HG03060 (cell line): Measurements from ENCODE around the gene ERBB2.
"Not testable (repeated sequence)": the region's sequence is repeated elsewhere in the genome, so short reads cannot be mapped to it uniquely, and the experiment has no call there.

ENCODE experiments used
- ATAC-seq: cut with Tn5 transposase; IDR thresholded peaks from one replicate; pipeline ENCODE4 v1.9.1; 2021; ENCODE audit warnings: low read depth, moderate number of reproducible peaks; ENCODE audit not compliant: unreplicated experiment

The ERBB2 gene

DNA sequence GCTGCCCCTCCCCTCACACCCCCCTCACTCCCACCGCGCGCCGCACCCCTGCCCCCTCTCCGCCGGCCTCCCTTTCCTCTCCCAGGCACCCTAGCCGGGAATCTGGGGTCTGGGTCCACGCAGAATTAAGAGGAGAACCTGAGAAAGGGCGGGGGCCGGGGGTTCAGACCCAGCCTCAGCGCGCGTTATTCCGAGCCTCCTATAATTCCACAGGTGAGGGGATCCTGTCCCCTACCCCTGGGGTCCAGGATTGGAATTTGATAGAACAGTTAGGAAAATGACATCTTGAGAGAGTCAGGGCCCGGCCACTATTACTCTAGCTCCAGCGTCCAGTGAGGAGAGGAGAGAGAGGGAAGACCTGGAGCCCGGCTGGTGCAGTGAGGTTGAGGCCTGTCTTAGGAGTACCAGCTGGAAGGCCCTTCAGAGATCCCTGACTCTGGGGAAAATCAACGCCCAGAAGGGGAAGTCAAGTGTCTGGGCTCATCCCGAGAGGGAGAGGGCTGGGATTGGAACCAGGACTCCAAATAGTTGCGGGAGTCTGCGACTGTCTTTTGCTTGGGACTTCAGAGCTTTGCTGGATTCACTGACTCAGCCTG lies 55.2 kb downstream of the ERBB2 start:
- ATAC-seq = no peak

DNA sequence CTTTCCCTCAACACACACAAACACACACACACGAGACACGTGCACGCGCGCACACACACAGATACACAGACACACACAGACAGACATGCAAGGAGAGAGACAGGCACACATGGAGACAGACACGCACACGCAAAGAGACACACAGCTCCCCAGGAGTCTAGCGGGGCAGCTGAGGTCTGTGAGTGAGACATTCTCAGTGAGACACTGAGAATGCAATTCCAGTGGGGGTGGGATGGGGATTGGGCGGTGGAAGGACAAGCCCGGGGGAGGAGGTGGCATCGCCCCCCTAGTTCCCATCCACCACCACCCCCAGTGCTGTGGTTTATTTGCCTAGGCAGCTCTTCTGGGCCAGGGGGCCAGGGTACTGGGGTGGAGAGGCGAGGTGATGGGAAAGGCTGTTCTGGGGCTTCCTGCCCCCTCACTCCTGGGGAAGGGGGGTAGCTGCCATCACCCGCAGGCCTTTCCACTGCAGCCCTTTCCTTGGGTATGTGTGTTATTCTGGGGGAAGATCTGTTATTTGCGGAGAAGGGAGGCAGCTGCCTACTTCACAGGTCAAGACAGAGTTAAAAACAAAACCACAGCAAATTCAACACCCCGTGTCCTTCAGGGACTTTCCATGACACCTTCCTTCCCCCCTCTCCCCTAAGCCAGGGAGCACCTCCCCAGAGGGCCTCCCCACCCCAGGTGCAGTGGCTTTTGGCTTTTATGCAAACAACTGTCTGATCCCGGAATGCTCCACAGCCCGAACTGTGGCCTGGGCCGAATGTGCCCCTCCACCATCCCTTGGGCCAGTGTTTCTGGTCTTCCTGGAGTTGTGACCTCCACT lies 55.9 kb downstream of the ERBB2 start:
- ATAC-seq = no peak

DNA sequence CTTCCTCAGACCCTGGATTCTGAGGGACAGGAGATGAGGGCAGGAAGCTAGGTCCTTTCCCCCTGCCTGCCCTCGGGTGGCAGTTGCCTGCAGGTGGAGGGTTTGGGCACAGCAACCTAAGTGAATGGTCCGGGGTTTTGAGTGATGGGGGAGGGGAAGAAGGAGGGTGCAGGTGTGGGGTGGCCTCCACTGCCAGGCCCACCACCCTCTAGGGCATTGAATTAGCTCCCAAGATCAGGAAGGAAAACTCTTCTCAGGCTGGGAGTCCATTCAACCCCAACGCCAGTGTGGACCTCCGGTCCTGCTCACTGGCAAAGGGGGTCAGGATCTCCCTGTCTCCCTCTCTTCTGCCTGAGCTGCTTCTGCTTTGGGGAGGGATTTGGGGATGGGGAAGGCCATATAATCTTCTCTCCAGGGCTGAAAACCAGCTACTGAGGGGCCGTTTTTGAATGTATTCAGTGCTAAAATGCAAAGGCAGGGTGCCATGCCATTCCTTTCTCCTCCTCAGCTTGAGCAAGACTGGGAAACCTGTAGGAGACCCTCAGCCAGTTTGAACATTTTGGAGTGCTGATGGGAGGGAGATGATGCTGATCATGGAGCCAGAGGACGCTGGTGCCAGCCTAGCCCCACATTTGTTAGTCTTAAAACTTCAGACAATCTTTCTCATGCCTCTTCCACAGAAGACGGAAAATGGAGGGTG lies 56.7 kb downstream of the ERBB2 start:
- ATAC-seq = no peak

DNA sequence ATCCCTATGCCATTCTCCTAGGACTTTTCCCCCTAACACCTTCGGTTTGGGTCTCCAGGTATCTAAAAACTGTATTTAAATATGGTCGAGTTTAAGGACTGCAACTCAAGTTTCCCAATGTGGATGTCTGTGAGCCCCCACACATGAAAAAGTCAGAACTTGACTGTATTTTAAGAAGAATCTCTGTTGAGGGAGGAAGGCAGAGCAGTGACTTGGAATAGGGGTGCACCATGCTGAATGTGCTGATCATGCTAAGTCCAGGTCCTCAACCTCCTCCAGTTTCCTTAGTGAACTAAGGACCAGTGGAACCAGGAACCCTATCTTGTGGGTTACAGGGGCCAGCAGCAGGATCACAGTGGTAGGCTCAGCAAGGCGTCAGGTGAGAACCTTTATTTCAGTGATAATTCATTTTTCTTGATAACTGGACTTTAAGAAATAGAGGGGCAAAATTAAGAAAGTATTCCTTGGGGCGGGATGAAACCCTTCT lies 57.4 kb downstream of the ERBB2 start:
- no peak for ATAC-seq

DNA sequence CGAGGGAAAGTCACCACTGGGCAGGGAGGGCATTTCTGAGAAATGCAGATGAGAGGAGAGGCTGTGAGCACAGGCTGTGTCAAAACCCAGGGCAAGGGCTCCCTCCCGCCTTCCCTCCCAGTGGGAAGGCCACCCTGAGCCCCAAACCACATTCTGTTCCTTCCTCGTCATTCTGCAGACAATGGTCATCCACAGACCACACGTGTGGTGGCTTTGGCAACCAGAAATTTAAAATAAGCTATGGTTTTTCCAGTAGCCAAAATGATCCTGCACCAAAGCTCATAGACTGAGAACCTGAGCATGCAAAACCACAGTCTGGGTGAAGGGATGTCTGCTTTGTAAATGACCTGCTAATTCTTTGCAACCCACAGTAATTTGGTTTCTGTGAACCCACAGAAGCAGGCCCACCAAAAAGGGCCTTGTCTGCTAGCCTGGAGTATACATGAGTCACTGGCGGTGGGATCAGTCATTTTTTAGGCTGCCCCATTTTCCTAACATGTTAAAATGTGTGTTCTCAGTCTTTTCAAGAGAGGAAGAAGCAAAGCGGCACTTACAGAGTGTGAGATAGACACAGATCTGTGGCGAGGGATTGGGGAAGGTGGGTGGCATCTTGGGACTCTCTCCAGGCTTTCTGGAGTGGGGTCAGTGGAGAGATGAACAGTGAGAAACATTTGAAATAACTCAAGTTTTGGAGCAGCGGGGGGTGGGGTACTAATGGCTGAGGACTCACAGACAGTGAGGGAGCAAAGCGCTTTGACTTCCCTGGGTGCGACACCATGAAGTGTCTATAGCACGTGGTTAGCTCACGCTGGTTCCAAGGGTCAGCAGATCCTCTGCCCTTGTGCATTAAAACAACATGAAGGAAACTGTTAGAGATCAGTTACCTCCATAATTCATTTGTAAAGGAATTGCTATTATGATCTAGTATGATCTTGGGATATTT lies 58.3 kb downstream of the ERBB2 start:
- ATAC-seq = no peak

DNA sequence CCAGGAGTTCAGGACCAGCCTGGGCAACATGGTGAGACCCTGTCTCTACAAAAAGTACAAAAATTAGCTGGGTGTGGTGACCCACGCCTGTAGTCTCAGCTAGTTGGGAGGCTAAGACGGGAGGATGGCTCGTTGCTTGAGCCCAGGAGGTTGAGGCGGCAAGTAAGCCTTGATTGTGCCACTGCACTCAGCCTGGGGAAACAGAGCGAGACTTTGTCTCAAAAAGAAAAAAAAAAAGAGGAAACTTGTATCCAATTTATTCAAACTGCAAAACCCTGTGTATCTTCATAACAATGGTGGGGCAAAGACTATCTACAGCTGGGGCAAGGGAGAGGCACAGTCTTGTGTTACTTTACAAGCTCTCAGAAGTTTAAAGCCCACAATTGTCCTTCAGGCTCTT lies 59.3 kb downstream of the ERBB2 start:
- no peak for ATAC-seq

DNA sequence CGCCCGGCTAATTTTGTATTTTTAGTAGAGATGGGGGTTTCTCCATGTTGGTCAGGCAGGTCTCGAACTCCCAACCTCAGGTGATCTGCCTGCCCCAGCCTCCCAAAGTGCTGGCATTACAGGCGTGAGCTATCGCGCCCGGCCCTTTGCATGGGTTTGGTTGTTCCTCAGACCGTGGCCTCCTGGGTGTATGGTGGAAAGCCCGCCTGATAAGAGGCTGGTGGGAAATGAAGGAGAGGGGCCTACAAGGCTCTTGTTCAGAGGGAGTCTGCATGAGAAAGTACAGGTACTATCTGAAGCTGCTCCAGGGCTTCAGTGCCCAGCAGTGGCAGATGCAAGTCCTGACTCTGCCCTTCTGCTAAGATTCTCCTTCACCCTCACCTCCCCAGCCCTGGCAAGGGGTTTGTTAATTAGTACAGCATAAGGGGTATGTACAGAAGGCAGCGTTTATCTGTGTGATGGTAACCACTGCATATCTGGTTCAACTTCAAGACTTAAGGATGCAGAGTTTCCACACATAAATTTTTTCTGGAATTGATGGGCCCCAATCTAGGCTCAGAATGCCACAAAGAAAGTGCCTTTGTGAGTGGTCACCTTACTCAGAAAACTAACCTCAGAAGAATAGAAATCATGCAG lies 62.1 kb downstream of the ERBB2 start:
- ATAC-seq = no peak

DNA sequence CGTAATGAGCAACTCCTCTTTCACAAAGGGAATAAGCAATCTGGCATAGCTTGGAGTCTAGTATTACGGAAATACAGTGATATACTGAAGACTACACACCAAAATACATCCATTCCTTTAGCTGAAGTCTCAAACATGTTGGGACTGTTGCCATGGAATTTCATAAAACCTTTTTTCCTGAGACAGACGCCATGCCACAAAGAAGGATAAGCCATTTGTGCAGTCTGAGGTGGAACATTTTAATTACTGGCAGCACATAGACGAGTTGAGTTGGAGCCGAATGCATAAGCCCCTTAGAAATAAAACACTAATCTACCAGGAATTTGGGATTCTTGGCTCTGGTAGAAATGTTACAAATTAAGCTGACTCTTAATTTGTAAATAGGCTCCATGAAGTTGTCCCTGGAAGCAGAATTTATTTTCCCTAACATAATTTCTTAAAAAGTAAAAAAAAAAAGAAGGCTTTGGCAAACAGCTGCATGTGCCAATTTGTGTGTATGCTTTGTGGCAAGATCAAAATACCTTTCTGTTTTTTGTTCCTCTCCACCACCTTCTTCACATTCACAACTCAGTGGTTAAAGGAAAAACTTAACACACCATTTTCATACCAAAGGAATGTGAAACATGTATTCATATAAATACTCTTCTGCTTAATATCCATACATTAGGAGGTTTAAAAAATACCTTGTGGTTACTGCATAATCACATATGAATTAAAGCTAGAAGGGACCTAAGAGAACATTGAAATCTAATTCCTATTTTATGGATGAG lies 63.4 kb downstream of the ERBB2 start:
- ATAC-seq = no peak

DNA sequence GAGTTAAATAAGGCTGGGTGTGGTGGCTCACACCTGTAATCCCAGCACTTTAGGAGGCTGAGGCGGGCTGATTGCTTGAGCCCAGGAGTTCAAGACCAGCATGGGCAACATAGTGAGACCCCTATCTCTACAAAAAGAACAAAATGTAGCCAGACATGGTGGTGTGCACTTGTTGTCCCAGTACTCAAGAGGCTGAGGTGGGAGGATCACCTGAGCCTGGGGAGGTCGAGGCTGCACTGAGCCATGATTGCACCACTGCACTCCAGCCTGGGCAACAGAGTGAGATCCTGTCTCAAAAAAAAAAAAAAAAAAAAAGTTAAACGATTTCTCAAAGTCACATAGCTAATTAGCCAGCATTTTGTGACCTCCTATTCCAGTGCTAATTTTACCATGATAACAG lies 64.3 kb downstream of the ERBB2 start:
- ATAC-seq = not testable (repeated sequence)

DNA sequence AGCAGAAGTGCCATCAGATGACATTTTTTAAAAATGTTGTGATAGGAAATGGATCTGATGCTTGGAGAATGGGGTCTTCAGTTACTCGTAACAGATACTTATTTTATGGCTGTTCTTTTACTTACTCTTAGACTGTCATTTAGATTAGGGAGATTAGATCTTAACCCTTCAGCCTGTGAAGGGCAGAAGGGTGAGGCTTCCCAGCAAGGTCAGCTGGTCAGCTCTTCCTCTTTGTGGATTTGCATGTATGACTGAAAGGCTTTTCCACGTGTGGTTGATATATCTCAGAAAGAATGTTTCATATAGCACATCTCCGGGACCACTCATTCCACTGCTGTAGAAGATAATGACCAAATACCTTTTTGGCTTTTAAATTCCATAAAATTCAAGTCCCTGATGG lies 65.3 kb downstream of the ERBB2 start:
- ATAC-seq = no peak

DNA sequence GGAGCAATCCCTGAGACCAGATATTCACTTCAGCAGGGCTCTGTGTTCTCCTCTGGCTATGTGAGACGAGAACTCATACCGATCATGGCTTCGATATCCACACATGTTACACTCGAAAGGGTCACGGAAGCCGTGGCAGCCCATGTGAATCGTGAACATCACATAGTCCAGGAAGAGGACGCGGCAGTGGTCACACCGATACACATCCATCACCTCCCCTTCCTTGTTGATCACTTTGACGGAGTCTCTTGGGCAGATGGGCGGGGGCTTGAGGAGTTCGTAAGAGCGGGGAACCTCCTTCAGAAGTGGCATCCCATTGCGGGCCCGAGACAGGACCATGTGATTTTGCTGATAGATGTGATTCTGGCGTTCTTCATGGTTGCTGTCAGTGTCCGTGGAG lies 65.9 kb downstream of the ERBB2 start:
- no peak for ATAC-seq

DNA sequence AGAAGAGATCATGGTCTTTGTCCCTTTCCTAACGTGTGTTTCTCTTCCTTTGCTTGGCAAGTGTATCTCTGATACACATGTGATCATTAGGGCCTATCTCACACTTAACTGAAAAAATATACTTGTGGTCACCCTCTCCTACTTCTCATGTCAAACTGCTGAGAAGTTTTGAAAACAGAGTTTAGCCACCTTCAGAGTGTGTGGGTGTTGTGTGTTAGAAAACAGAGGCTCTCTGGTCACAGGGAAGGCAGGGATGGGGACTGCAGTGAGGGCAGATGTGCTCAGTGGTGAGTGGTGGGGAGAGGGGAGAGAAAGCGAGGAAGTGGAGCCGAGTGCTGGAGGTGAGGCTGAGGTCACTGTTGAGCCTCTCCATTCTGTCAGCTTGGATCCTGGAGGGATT lies 67.3 kb downstream of the ERBB2 start:
- no peak for ATAC-seq

DNA sequence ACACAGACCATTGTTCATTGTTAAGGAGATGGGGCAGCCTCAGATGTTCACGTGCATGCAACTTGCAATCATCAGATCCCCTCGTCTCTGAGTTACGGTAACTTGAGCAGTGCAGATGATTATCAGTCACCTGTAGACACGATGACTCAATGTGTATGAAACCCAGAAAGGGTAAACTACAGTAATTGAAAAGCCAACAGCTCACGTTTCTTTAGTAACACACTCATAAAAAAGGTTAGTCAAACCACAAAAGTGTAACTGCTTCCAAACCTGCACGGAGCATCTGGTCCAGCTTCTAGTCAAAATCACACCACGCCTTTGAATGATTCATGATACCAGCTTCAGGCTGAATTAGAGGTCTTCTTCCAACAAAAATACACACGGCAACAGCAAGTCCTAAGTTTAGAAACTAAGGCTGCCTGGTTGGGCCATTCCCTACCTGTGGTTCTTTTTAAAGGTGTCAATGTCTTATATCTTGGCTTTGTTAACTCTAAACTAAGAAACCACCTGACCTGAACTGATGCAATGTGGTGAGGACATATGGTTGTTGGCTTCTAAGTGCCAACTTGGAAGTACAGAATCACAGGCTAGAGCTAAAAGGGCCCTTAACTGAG lies 70.2 kb downstream of the ERBB2 start:
- peak; percentile 46 for ATAC-seq

DNA sequence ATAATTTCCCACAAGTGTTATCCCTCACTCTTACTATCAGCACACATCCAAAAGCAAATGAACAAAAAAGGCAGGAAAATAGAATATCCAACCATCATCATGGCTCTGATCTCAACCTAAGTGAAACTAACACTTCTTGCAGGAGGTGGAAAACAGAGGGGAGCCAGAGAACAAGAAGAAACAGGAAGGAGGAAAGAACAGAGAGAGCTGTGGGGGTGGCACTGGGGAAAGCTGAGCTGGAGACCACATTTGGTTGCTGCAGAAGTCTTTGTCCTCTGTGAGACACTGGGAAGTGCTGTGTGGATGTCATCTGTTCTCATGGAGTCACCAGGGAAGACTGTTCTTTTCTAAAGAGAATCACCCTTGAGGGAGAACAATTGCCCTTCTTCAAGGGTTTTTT lies 72.6 kb downstream of the ERBB2 start:
- ATAC-seq = no peak

DNA sequence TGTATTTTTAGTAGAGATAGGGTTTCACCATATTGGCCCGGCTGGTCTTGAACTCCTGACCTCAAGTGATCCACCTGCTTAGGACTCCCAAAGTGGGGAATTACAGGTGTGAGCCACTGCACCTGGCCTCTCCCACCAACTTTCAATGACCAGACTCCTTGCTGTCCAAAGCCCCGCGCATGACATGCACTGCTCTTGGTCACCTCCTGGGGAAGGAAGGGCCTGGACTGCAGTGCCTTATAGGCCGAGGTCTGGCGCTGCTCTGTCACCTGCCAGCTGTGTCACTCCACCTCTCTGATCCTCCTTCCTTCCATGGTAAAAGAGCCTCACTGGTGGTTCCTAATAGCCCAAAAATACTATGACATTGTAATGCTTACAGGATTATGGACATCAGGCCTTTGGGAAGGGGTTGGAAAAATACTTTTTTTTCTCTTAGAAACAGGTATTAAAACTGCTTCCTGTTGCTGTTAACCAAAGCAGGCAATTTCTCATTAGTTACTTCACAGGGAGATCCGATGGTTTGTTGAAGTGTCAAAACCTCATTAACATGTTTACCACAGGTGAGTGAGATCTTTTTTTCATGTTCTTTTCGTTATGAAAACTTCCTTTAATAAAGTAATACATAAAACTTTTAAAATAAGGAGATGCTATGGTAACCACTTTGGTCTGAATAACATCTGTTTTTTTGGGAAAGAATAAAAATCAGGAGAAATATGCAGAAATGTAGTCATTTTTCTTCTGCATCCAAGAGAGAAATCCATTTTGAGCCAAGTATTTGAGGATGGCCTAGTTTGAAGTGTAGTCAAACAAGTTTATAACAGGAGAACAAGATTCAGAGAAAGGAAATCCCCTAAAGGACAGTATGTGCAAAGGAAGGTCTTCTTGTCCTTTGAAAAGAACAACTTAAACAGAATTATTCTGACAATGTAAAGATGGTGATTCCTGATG lies 73.4 kb downstream of the ERBB2 start:
- ATAC-seq = no peak

DNA sequence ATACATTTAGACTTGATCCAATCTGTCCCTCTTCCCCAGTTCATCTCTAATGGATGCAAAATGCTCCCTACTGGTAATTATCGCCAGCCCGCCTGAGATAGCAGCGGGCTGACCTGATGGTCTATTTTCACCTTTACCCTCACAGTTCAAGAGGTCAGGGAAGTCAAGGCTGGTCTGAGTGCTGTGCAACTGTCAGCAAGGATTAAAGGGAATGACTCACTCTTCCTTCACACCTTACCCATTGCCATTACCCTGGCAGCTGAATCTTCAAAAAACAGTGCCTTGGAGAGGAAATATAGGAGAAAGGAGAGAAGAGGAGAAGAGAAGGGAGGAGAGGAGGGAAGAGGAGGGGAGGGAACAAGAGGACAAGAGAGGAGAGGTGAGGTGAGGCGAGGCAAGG lies 74.2 kb downstream of the ERBB2 start:
- no peak for ATAC-seq

DNA sequence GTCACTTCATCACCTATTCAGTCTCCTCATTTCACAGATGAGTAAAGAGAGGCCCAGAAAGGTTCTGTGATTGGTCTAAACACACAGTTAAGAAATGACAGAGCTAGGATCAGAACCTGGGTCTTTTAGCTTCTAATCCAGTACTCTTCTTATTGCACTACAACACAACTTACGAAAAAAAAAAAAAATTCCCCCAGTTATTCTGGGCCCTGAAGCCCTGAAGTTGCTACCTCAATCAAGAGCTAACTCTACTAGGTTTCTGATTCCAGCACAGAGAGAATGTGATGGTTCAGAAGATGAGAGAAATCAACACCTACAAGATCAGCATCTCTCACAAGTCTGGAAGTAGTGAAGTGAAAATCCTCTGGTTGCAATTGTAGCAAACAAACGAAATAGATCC lies 75.2 kb downstream of the ERBB2 start:
- no peak for ATAC-seq

DNA sequence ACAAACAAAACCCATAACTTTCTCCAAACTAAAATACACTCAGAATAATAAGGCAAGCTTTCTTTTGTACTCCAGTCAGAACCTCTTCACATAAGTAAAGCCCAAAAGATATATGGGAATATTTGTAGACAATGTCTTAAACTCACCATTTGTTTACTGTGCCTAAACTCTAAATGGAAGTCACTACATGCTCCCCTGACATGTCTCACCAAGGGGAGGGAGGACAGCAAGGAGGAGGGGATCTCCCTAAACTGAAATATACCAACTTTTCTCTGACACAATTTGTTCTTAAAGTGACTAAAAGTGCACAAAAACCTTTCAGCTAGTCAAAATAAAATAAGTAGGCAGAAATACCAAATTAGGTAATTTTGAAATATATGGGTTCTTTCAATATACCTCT lies 76.4 kb downstream of the ERBB2 start:
- no peak for ATAC-seq
